Islet of Langerhans (tissue), 1 donor: Measurements from ENCODE around the gene ARHGAP1.

Experiments used
- FAIRE-seq: peaks from one replicate; lab custom pipeline; 2011; peaks lifted over from hg19 to GRCh38; lab: Jason Lieb, UNC

ARHGAP1 gene

GRCh38 chr11:46639197-46639839, 61.1 kb downstream of the ARHGAP1 start:
- no peak for FAIRE-seq

GRCh38 chr11:46637546-46637945, 62.9 kb downstream of the ARHGAP1 start:
- FAIRE-seq: no peak

DNA sequence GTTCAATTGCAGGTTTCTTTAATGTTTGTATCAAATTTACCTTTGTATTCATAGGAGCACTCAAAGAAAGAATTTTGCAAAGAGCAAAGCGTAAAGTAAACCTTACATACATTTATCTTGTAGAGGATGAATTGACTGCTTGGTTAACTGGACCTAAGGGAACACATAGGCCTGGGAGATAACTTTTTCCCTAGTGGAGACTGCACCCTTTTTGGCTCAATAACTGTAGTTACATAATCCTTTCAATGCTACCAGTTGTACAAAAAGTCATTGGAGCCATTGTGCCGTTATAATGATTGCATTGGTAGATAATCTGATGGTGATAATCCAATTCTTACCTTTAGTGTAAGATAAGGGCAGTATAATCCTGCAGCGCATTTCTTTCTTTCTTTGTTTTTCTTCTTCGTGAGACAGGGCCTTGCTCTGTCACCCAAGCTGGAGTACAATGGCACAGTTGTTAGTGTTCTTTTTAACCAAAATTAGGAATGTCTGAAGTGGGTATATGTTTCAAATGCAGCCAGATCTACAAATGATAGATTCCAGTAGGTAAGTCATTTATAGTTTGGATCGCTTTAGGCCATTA, 64.8 kb downstream of the ARHGAP1 start:
- FAIRE-seq: no peak

DNA sequence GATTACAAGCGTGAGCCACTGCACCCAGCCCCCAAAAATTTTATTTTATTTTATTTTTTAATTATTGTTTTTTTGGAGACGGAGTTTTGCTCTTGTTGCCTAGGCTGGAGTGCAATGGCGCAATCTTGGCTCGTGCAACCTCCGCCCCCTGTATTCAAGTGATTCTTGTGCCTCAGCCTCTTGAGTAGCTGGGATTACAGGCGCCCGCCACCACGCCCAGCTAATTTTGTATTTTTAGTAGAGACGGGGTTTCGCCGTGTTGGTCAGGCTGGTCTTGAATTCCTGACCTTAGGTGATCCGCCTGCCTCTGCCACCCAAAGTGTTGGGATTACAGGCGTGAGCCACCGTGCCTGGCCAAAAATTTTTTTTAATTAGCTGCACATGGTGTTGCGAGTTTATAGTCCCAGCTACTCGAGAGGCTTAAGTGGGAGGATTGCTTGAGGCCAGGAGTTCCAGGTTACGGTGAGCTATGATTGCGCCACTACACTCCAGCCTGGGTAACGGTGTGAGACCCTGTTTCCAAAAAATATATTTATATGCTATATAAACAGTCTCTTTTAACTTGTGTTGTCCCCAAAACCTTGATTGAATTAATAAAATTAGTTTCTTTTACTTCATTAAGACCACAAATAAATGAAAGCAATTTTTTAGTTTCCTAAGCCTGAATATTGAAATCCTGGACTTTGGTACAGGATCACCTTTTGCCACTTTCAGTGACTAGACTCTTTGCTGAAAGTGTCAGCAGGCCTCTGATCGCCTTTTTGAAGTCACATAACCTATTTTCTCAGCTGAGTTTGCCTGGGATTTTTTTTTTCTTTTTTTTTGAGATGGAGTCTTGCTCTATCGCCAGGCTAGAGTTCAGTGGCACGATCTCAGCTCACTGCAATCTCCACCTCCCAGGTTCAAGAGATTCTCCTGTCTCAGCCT, 66.9 kb downstream of the ARHGAP1 start:
- FAIRE-seq: no peak

GRCh38 chr11:46632502-46632901, 67.9 kb downstream of the ARHGAP1 start:
- FAIRE-seq: no peak

GRCh38 chr11:46631676-46632075, 68.7 kb downstream of the ARHGAP1 start:
- FAIRE-seq: no peak

DNA sequence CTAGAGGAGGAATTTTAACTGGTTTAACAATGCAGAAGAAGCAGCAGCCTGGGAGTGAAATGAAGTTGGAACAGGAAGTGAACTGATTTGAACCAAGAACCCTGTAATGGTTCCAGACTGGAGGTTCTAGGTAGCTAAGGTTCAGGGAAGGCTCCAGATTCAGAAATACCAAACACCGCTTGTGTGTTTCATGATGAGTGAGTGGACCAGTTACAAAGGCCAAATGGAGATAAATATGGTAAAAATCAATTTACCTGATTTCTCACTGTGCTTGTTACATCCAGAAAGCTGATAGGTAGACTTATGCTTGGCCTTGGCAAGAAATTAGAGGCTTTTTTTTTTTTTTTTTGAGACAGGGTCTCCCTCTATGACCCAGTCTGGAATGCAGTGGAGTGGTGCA, 70.2 kb downstream of the ARHGAP1 start:
- no peak for FAIRE-seq

- FAIRE-seq: no peak
These were observed 71.5 kb downstream of the ARHGAP1 start for GRCh38 chr11:46628961-46629360.
